K562 (cell line): ENCODE data around the gene CRYZL1. TPM values are rescaled to one million over a fixed set of nuclear protein-coding genes. Genes with fewer than 3 reads are reported as not detected.

Source experiments
- EHMT2 ChIP-seq: fragments of 450-650 bp; IDR thresholded peaks from 2 replicates; pipeline ENCODE4 v1.6.1; 2018; ENCODE audit warnings: antibody characterized with exemption
- FUS ChIP-seq: fragments of 200-400 bp; formaldehyde crosslinking; optimal IDR thresholded peaks from 2 replicates; pipeline ENCODE3; 2017; ENCODE audit warnings: low read depth, low read length
- GABPB2 ChIP-seq: fragments of 250-450 bp; sonication (Bioruptor Pico); conservative IDR thresholded peaks from 2 replicates; pipeline ENCODE4 v1.5.1; 2021; ENCODE audit warnings: mild to moderate bottlenecking
- GATAD2A ChIP-seq: fragments of 450-650 bp; IDR thresholded peaks from 2 replicates; pipeline ENCODE4 v1.6.1; 2017
- GTF2A2 ChIP-seq: IDR thresholded peaks from 2 replicates; pipeline ENCODE4 v1.6.1; 2016; ENCODE audit warnings: mild to moderate bottlenecking, missing genetic modification characterization, missing compliant biosample characterization
- GTF2E2 ChIP-seq: fragments of 200-800 bp; sonication (Bioruptor generic); IDR thresholded peaks from 2 replicates; pipeline ENCODE4 v1.6.1; 2016; ENCODE audit warnings: missing genetic modification characterization, missing compliant biosample characterization
- KDM4B ChIP-seq, 2 experiments: fragments of 450-650 bp in 1 of 2; sonication (generic) in 1 of 2; IDR thresholded peaks; 2 replicates each; pipeline ENCODE4 v1.6.1; 2016 to 2017; ENCODE audit warnings: borderline replicate concordance in 2 of 2, antibody characterized with exemption in 1 of 2, low read depth in 1 of 2, mild to moderate bottlenecking in 1 of 2
- MAFG ChIP-seq: fragments of 450-650 bp; conservative IDR thresholded peaks from 2 replicates; pipeline ENCODE4 v1.6.1; 2016; ENCODE audit warnings: missing genetic modification characterization, missing compliant biosample characterization
- MAZ ChIP-seq, 2 experiments: fragments of 450-650 bp in 1 of 2; sonication (generic) in 1 of 2; formaldehyde crosslinking; IDR thresholded peaks in 1 of 2; conservative IDR thresholded peaks in 1 of 2; 2 replicates each; pipeline versions ENCODE4 v1.4.0 to v1.5.0; 2020; ENCODE audit warnings: mild to moderate bottlenecking in 1 of 2, missing genetic modification reagents in 1 of 2
- NBN ChIP-seq: fragments of 450-650 bp; IDR thresholded peaks from 2 replicates; pipeline ENCODE4 v1.6.1; 2016; ENCODE audit warnings: low read depth, mild to moderate bottlenecking
- NR2F6 ChIP-seq: fragments of 450-650 bp; formaldehyde crosslinking; IDR thresholded peaks from 2 replicates; pipeline ENCODE4 v1.4.0; 2020; ENCODE audit warnings: mild to moderate bottlenecking
- OTX1 ChIP-seq: fragments of 450-650 bp; formaldehyde crosslinking; IDR thresholded peaks from 2 replicates; pipeline ENCODE4 v1.4.0; 2022; ENCODE audit warnings: mild to moderate bottlenecking
- PHB ChIP-seq: fragments of 250-450 bp; sonication (Bioruptor Pico); IDR thresholded peaks from 2 replicates; pipeline ENCODE4 v1.5.0; 2021
- POLR2A ChIP-seq: fragments of 450-650 bp; conservative IDR thresholded peaks from 2 replicates; pipeline ENCODE4 v1.6.1; 2016
- RB1 ChIP-seq: fragments of 450-650 bp; IDR thresholded peaks from 2 replicates; pipeline ENCODE4 v1.6.1; 2017; ENCODE audit warnings: low read depth, mild to moderate bottlenecking
- RFX1 ChIP-seq: fragments of 450-650 bp; IDR thresholded peaks from 2 replicates; pipeline ENCODE4 v1.6.1; 2016; ENCODE audit warnings: mild to moderate bottlenecking, moderate library complexity
- RFX5 ChIP-seq: IDR thresholded peaks from 2 replicates; pipeline ENCODE4 v1.6.1; 2011; ENCODE audit warnings: low read depth, mild to moderate bottlenecking, improper control_type of control experiment, low read length
- SRF ChIP-seq, 2 experiments: fragments of 250-450, 450-650 bp in 1 of 2; sonication (Bioruptor Pico) in 1 of 2; sonication (generic) in 1 of 2; formaldehyde crosslinking; IDR thresholded peaks; 2 replicates each; pipeline versions ENCODE4 v1.5.0 to v1.5.1; 2020 to 2022; ENCODE audit warnings: mild to moderate bottlenecking in 1 of 2, missing genetic modification reagents in 1 of 2
- ZKSCAN1 ChIP-seq: fragments of 150-350 bp; IDR thresholded peaks from 2 replicates; pipeline ENCODE4 v1.6.1; 2016; ENCODE audit warnings: low read depth, low read length
- ZNF239 ChIP-seq: fragments of 250-450 bp; sonication (Bioruptor Pico); IDR thresholded peaks from 2 replicates; pipeline ENCODE4 v1.4.0; 2020; ENCODE audit warnings: mild to moderate bottlenecking
- ZNF583 ChIP-seq: fragments of 250-450 bp; sonication (Bioruptor Pico); IDR thresholded peaks from 2 replicates; pipeline ENCODE4 v1.4.0; 2020
- ZNF696 ChIP-seq: fragments of 250-450 bp; sonication (Bioruptor Pico); conservative IDR thresholded peaks from 2 replicates; pipeline ENCODE4 v1.4.0; 2020; ENCODE audit warnings: mild to moderate bottlenecking, moderate library complexity
- ZSCAN32 ChIP-seq: fragments of 450-650 bp; formaldehyde crosslinking; IDR thresholded peaks from 2 replicates; pipeline ENCODE4 v1.4.0; 2020; ENCODE audit warnings: mild to moderate bottlenecking, moderate library complexity
- polyA plus RNA-seq, 8 experiments: library from polyadenylated mRNA; depleted of rRNA in 4 of 8; stranded (reverse) in 5 of 8; unstranded in 3 of 8; fragments of >200 nt; fragmentation: Nextera tagmentation in 2 of 8; fragmentation: Illumina TruSeq in 1 of 8; extraction: Ambion mirVana in 2 of 8; extraction: Trizol in 1 of 8; gene quantifications; 2 replicates each; pipeline versions ENCODE4 v1.2.1 to v1.2.3, GENCODE V29; 2011 to 2014; ENCODE audit warnings: inconsistent platforms in 1 of 8, missing spikeins in 1 of 8
- total RNA-seq, 7 experiments: library from RNA; depleted of rRNA in 6 of 7; stranded (reverse); fragments of >200 nt in 6 of 7; fragmentation: Illumina TruSeq in 2 of 7; extraction: Trizol in 2 of 7; gene quantifications; 2 replicates each; pipeline versions ENCODE4 v1.2.1 to v1.2.3, GENCODE V29; 2011 to 2021; ENCODE audit warnings: low replicate concordance in 1 of 7
- TF ChIP-seq, protein P1 (sequence below): sonication (generic); formaldehyde crosslinking; IDR thresholded peaks from 2 replicates; pipeline ENCODE4 v1.9.0; 2022; ENCODE audit warnings: mild to moderate bottlenecking, missing genetic modification reagents
- TF ChIP-seq, protein P2 (sequence below): fragments of 450-650 bp; IDR thresholded peaks from one replicate; pipeline ENCODE4 v1.6.1; 2018; ENCODE audit warnings: mild to moderate bottlenecking, moderate library complexity; ENCODE audit not compliant: partially characterized antibody
- TF ChIP-seq, protein P3 (sequence below): fragments of 450-650 bp; IDR thresholded peaks from 2 replicates; pipeline ENCODE4 v1.6.1; 2016; ENCODE audit warnings: borderline replicate concordance

The CRYZL1 gene
- total and polyA plus RNA-seq, 9 of the 15 experiments (the other 6 are each of a cell fraction or from before 2014, with no cell fraction given) = 19.9 to 98.2 (median 39.2) TPM

DNA sequence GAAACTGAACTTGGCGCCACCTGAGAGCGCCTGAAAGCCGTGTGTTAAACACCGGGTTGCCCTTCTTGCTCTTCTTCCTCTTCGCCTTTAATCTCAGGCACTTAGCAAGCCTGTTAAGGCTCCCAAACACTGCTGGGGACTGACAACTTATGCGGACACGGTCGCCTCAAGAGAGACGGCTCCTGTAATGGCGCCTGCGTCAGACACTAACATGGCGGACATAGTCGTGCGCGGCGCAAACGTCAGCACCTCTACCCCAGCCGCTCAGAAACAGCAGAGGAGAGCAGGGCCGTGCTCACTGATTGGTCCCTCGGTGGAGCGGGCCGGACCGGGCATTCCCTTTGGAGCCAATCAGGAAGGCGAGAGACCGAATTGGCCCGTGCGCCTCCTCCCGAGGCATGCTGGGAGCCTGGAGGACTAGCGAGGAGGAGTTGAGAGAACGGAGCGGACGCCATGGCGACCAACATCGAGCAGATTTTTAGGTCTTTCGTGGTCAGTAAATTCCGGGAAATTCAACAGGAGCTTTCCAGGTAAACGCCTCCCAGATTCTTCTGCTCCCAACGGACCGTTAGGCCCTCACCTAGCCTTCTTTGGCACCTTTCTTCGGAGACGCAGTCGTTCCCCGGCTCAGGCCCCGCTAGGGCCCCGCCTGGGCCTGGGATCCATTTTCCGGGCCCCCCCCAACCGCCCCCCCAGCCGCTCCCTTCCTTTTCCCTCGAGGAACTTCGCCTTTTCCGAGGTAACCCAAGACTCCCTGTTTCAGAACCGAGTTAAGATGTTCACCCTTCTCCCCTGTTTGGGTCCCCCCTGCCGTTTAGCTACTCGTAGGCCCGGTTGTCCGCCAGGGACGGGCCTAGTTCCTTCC is 98.7 kb downstream of the CRYZL1 start, which contains the start of gene SON (continued):
- TF ChIP-seq KDM4B (IDR thresholded peaks at IDR 0.05; ENCODE audit: borderline replicate concordance in 2 of 2, low read depth in 1 of 2) = peak in 1 of 2 experiments; percentile 31; a peak in 1 of 4 replicates
- peak; percentile 14; the same call in 1 of the 2 replicates for TF ChIP-seq ZKSCAN1
- TF ChIP-seq, protein P1, sequence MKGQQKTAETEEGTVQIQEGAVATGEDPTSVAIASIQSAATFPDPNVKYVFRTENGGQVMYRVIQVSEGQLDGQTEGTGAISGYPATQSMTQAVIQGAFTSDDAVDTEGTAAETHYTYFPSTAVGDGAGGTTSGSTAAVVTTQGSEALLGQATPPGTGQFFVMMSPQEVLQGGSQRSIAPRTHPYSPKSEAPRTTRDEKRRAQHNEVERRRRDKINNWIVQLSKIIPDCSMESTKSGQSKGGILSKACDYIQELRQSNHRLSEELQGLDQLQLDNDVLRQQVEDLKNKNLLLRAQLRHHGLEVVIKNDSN (CRISPR knock-in tag) = no peak; the same call in 1 of the 2 replicates
- TF ChIP-seq ZNF696 (CRISPR knock-in tag) = no peak
- TF ChIP-seq POLR2A = peak; percentile 97
- 0 out of 2 replicates have a peak, but pooled peaks have one; percentile 76 for TF ChIP-seq NBN
- TF ChIP-seq FUS = no peak
- 0 out of 2 replicates have a peak, but pooled peaks have one; percentile 43 for TF ChIP-seq ZSCAN32 (CRISPR knock-in tag)
- TF ChIP-seq GATAD2A = peak; percentile 48; the same call in 1 of the 2 replicates
- peak; percentile 94 to 99; a peak in 3 of 4 replicates for TF ChIP-seq MAZ (CRISPR knock-in tag; conservative IDR thresholded peaks at IDR 0.05 in 1 of 2, IDR thresholded peaks at IDR 0.05 in 1 of 2)
- 0 out of 2 replicates have a peak, but pooled peaks have one; percentile 16 for TF ChIP-seq GABPB2
- no peak for TF ChIP-seq NR2F6 (CRISPR knock-in tag)
- TF ChIP-seq OTX1 (CRISPR knock-in tag) = 0 out of 2 replicates have a peak, but pooled peaks have one; percentile 75
- peak; percentile 12; the same call in 1 of the 2 replicates for TF ChIP-seq EHMT2
- TF ChIP-seq, protein P2, sequence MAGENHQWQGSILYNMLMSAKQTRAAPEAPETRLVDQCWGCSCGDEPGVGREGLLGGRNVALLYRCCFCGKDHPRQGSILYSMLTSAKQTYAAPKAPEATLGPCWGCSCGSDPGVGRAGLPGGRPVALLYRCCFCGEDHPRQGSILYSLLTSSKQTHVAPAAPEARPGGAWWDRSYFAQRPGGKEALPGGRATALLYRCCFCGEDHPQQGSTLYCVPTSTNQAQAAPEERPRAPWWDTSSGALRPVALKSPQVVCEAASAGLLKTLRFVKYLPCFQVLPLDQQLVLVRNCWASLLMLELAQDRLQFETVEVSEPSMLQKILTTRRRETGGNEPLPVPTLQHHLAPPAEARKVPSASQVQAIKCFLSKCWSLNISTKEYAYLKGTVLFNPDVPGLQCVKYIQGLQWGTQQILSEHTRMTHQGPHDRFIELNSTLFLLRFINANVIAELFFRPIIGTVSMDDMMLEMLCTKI = no peak
- TF ChIP-seq GTF2A2 (tag) = 0 out of 2 replicates have a peak, but pooled peaks have one; percentile 13
- 0 out of 2 replicates have a peak, but pooled peaks have one; percentile 15 for TF ChIP-seq ZNF239
- peak; percentile 92 for TF ChIP-seq RFX1
- TF ChIP-seq SRF (CRISPR knock-in tag; IDR thresholded peaks at IDR 0.05) = peak in 1 of 2 experiments; percentile 80; a peak in 1 of 4 replicates
- peak; percentile 61 for TF ChIP-seq RB1
- TF ChIP-seq, protein P3, sequence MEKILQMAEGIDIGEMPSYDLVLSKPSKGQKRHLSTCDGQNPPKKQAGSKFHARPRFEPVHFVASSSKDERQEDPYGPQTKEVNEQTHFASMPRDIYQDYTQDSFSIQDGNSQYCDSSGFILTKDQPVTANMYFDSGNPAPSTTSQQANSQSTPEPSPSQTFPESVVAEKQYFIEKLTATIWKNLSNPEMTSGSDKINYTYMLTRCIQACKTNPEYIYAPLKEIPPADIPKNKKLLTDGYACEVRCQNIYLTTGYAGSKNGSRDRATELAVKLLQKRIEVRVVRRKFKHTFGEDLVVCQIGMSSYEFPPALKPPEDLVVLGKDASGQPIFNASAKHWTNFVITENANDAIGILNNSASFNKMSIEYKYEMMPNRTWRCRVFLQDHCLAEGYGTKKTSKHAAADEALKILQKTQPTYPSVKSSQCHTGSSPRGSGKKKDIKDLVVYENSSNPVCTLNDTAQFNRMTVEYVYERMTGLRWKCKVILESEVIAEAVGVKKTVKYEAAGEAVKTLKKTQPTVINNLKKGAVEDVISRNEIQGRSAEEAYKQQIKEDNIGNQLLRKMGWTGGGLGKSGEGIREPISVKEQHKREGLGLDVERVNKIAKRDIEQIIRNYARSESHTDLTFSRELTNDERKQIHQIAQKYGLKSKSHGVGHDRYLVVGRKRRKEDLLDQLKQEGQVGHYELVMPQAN = peak; percentile 89; the same call in 1 of the 2 replicates
- peak; percentile 96 for TF ChIP-seq GTF2E2 (tag)
- TF ChIP-seq RFX5 = peak; percentile 92
- peak; percentile 76; the same call in 1 of the 2 replicates for TF ChIP-seq PHB (CRISPR knock-in tag)
- TF ChIP-seq MAFG (tag) = 0 out of 2 replicates have a peak, but pooled peaks have one; percentile 16
- TF ChIP-seq ZNF583 (CRISPR knock-in tag) = peak; percentile 81
